Glomerular visceral epithelial cell (primary cell): ENCODE results near the gene CSNK1A1.
A peak's percentile ranks its signal among the peaks of the same experiment; 100 is the strongest.
"Not testable (repeated sequence)": the region's sequence is repeated elsewhere in the genome, so short reads cannot be mapped to it uniquely, and the experiment has no call there.

ENCODE experiments used
- DNase-seq: peaks from one replicate; pipeline ENCODE4 v3.0.0-alpha.2; 2016; ENCODE audit errors: extremely low spot score

CSNK1A1 gene

GRCh38 chr5:149572576-149573231, 21.5 kb upstream of the CSNK1A1 start:
- DNase-seq = no peak

- no peak for DNase-seq
Observed at GRCh38 chr5:149572170-149572569, 20.9 kb upstream of the CSNK1A1 start.

GRCh38 chr5:149567226-149567625, 16.0 kb upstream of the CSNK1A1 start:
- DNase-seq = no peak

- peak; percentile 88 for DNase-seq
Observed at GRCh38 chr5:149564542-149565140, 13.4 kb upstream of the CSNK1A1 start.

- DNase-seq = no peak
Observed at GRCh38 chr5:149563466-149563865, 12.2 kb upstream of the CSNK1A1 start.

- peak; percentile 94 for DNase-seq
Observed at GRCh38 chr5:149561848-149562247, 10.6 kb upstream of the CSNK1A1 start.

GRCh38 chr5:149559706-149560105, 8.5 kb upstream of the CSNK1A1 start:
- DNase-seq = no peak

GRCh38 chr5:149552553-149553160, 1.4 kb upstream of the CSNK1A1 start:
- no peak for DNase-seq

- DNase-seq = no peak
Observed at GRCh38 chr5:149552038-149552494, 827 bp upstream of the CSNK1A1 start.

GRCh38 chr5:149550594-149551226, 529 bp downstream of the CSNK1A1 start:
- no peak for DNase-seq

- no peak for DNase-seq
Observed at GRCh38 chr5:149550268-149550583, 1.0 kb downstream of the CSNK1A1 start.

- DNase-seq = peak; percentile 67
Observed at GRCh38 chr5:149549461-149550267, 1.6 kb downstream of the CSNK1A1 start.

GRCh38 chr5:149546974-149547373, 4.3 kb downstream of the CSNK1A1 start:
- no peak for DNase-seq

- DNase-seq = no peak
Observed at GRCh38 chr5:149545327-149545726, 5.9 kb downstream of the CSNK1A1 start.

- no peak for DNase-seq
Observed at GRCh38 chr5:149544028-149544420, 7.2 kb downstream of the CSNK1A1 start.

- no peak for DNase-seq
Observed at GRCh38 chr5:149543361-149544027, 7.7 kb downstream of the CSNK1A1 start.

GRCh38 chr5:149541893-149542292, 9.3 kb downstream of the CSNK1A1 start:
- DNase-seq = no peak

- DNase-seq = no peak
Observed at GRCh38 chr5:149540089-149540488, 11.2 kb downstream of the CSNK1A1 start.

GRCh38 chr5:149537374-149537975, 13.8 kb downstream of the CSNK1A1 start:
- no peak for DNase-seq

- not testable (repeated sequence) for DNase-seq
Observed at GRCh38 chr5:149535787-149536186, 15.5 kb downstream of the CSNK1A1 start.

GRCh38 chr5:149532413-149532812, 18.8 kb downstream of the CSNK1A1 start:
- no peak for DNase-seq
